Choroid plexus epithelial cell (primary cell): ENCODE measurements around the gene AXL.
"Not testable (repeated sequence)": the region's sequence is repeated elsewhere in the genome, so short reads cannot be mapped to it uniquely, and the experiment has no call there.

Experiments
- DNase-seq: peaks from one replicate; pipeline ENCODE4 v3.0.0-alpha.2; 2010; ENCODE audit warnings: low read depth
- H3K4me3 ChIP-seq: 2 replicates; pipeline ENCODE4 v1.5.1; 2011; ENCODE audit warnings: low read depth, mild to moderate bottlenecking, control low read depth, low read length, moderate library complexity
- CTCF ChIP-seq: conservative IDR thresholded peaks from 2 replicates; pipeline ENCODE4 v1.5.1; 2011; ENCODE audit warnings: low read depth, mild to moderate bottlenecking, control low read depth, inconsistent platforms, low read length, moderate library complexity

The AXL gene

GRCh38 chr19:41223431-41224234 lies 4.6 kb downstream of the AXL start:
- peak overlapping the region; percentile 20 for H3K4me3 ChIP-seq
- peak; percentile 73 for DNase-seq
- no peak for TF ChIP-seq CTCF

DNA sequence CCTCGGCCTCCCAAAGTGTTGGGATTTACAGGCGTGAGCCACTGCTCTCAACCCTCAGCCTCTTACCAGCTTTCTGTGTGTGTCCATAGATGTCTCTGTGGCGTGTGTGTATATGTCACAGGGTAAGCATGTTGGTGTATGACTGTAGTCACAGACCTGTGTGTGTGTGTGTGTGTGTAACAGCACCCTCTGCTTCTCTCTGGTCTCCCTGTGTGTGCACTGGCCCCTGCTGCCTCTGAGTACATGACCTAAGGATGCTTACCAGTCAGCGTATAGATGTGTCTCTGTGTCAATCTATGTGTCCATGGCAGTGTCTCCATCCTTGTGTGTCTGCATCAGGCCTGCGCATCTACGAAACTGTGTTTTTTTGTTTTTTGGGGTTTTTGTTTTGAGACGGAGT lies 5.6 kb downstream of the AXL start:
- no peak for TF ChIP-seq CTCF
- no peak overlapping the region for H3K4me3 ChIP-seq
- no peak for DNase-seq

DNA sequence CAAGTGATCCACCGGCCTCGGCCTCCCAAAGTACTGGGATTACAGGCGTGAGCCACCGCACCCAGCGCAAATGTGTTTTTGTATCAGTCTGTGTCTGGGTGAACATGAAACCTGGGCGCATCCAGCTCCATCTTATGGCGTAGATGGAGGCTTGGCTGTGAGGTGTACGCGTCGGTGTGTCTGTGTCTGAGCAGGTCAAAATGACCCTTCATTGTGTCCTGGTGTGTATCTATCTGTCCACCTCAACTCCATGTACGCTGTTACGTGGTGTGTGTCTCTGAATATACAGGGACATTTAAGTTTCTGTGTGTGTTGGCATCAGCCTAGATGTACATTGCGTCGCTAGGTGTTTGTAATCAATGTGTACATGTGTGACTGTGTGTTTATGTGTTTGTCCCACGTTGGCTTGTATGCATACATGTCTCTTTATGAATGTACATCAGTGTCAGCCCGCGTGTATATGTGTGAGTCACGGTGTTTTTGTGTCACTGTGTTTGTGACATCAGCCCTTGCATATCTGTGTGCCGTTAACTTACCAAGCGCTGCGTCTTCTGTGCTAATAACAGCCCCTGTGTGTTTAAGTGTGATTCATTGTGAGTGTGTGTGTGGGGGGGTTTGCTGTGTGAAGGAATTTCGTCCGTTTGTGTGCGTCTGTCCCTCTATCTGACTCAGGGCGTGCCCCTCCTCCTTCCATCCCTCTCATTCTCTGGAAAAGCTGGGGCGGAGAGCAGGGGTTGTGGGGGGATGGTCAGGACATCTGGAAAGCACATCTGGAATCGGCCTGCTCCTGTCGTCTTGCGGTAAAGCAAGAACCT lies 6.4 kb downstream of the AXL start:
- peak overlapping the region; percentile 46 for H3K4me3 ChIP-seq
- peak; percentile 96 for DNase-seq
- TF ChIP-seq CTCF: no peak

- peak; percentile 77 for DNase-seq
Observed at GRCh38 chr19:41226053-41226873, 7.2 kb downstream of the AXL start.

GRCh38 chr19:41226874-41227390 lies 7.9 kb downstream of the AXL start:
- no peak for TF ChIP-seq CTCF
- H3K4me3 ChIP-seq: peak overlapping the region; percentile 46
- no peak for DNase-seq

More at GRCh38 chr19:41226053-41226873, 7.2 kb downstream of the AXL start:
- H3K4me3 ChIP-seq: peak overlapping the region; percentile 46
- peak; percentile 22 for TF ChIP-seq CTCF

GRCh38 chr19:41228486-41228885 lies 9.5 kb downstream of the AXL start:
- no peak overlapping the region for H3K4me3 ChIP-seq
- no peak for DNase-seq
- no peak for TF ChIP-seq CTCF

DNA sequence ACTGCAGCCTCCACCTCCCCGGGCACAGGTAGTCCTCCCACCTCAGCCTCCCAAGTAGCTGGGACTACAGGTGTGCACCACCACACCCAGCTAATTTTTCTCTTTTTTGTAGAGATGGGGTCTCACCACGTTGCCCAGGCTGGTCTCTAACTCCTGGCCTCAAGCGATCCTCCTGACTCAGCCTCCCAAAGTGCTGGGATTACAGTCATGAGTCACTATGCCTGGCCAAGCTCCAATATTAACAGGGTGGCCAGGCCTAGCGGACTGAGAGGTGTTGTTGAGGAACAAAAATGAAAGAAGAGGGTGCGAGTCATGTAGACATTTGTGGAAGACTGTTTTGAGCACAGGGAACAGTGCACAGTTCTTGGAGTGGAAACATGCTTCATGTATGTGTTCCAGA lies 10.3 kb downstream of the AXL start:
- not testable (repeated sequence) for H3K4me3 ChIP-seq, DNase-seq
